SK-N-SH (cell line): Measurements from ENCODE around the gene KCNK18. TPM values are rescaled to one million over a fixed set of nuclear protein-coding genes. Genes with fewer than 3 reads are reported as not detected.

Experiments
- CTCF ChIA-PET: fragments of 300-600, 350-600 bp; formaldehyde crosslinking; extraction: SDS; loops from one replicate; lab custom pipeline; 2021; lab: Yijun Ruan, JAX
- POLR2A ChIA-PET: fragments of 350-600 bp; sonication (Branson Sonifier 250); formaldehyde crosslinking; extraction: SDS; loops from one replicate; lab custom pipeline; 2020; ENCODE audit warnings: antibody characterized with exemption, inconsistent platforms; lab: Yijun Ruan, JAX
- DNase-seq: peaks from one replicate; pipeline ENCODE4 v3.0.0; 2012
- H2AFZ ChIP-seq: fragments of 200-600 bp; sonication (generic); 2 replicates; pipeline ENCODE4 v1.8.1; 2016; ENCODE audit warnings: antibody characterized with exemption, mild to moderate bottlenecking, low read depth
- H3F3A ChIP-seq: fragments of 200-600 bp; sonication (generic); replicated peaks from 2 replicates; pipeline ENCODE3; 2016; ENCODE audit warnings: antibody characterized with exemption, mild to moderate bottlenecking; ENCODE audit not compliant: insufficient read depth
- H3K27ac ChIP-seq, 2 experiments: fragments of 200-500 bp in 1 of 2; fragments of 200-600 bp in 1 of 2; sonication (Bioruptor generic) in 1 of 2; sonication (generic), shearing (Covaris generic) in 1 of 2; 2 replicates each; pipeline versions ENCODE4 v1.5.1 to v1.6.1; 2014 to 2016; ENCODE audit warnings: low read depth in 2 of 2, inconsistent platforms in 1 of 2, low read length in 1 of 2, mild to moderate bottlenecking in 1 of 2, mixed read lengths in 1 of 2
- H3K27me3 ChIP-seq: fragments of 200-600 bp; sonication (generic), shearing (Covaris generic); 2 replicates; pipeline ENCODE4 v1.6.1; 2016; ENCODE audit warnings: mixed run types; ENCODE audit not compliant: insufficient read depth
- H3K36me3 ChIP-seq, 2 experiments: fragments of 200-500 bp in 1 of 2; fragments of 200-600 bp in 1 of 2; sonication (Bioruptor generic) in 1 of 2; sonication (generic) in 1 of 2; replicated peaks in 1 of 2; 2 replicates each; pipeline versions ENCODE3 to v1.5.1; 2014 to 2016; ENCODE audit warnings: low read length in 1 of 2, mild to moderate bottlenecking in 1 of 2; ENCODE audit not compliant: insufficient read depth in 2 of 2, control insufficient read depth in 1 of 2
- H3K4me1 ChIP-seq, 2 experiments: fragments of 200-500 bp in 1 of 2; fragments of 200-600 bp in 1 of 2; sonication (Bioruptor generic) in 1 of 2; sonication (generic), shearing (Covaris generic) in 1 of 2; 2 replicates each; pipeline versions ENCODE4 v1.5.1 to v1.6.1; 2014 to 2016; ENCODE audit warnings: low read depth in 1 of 2, low read length in 1 of 2, mixed run types in 1 of 2; ENCODE audit not compliant: insufficient read depth in 2 of 2, control insufficient read depth in 1 of 2
- H3K4me2 ChIP-seq: fragments of 200-600 bp; sonication (generic), shearing (Covaris generic); 2 replicates; pipeline ENCODE4 v1.6.1; 2017; ENCODE audit warnings: mixed run types
- H3K4me3 ChIP-seq, 2 experiments: fragments of 200-500 bp in 1 of 2; fragments of 200-600 bp in 1 of 2; sonication (Bioruptor generic) in 1 of 2; sonication (generic), shearing (Covaris generic) in 1 of 2; 2 replicates each; pipeline versions ENCODE4 v1.5.1 to v1.8.1; 2014 to 2016; ENCODE audit warnings: low read depth in 2 of 2, inconsistent platforms in 1 of 2, low read length in 1 of 2, mild to moderate bottlenecking in 1 of 2, mixed read lengths in 1 of 2, moderate library complexity in 1 of 2
- H3K79me2 ChIP-seq: fragments of 200-600 bp; sonication (generic); 2 replicates; pipeline ENCODE4 v1.8.1; 2017; ENCODE audit warnings: mild to moderate bottlenecking; ENCODE audit not compliant: insufficient read depth
- H3K9ac ChIP-seq: fragments of 200-600 bp; sonication (generic); 2 replicates; pipeline ENCODE4 v1.6.1; 2017; ENCODE audit warnings: mixed run types
- H3K9me2 ChIP-seq: fragments of 200-600 bp; sonication (generic); 2 replicates; pipeline ENCODE4 v1.6.1; 2017; ENCODE audit warnings: mixed run types
- H3K9me3 ChIP-seq: fragments of 200-600 bp; sonication (generic); 2 replicates; pipeline ENCODE4 v1.6.1; 2017; ENCODE audit warnings: mixed run types, mild to moderate bottlenecking, moderate library complexity
- H4K20me1 ChIP-seq: fragments of 200-600 bp; sonication (generic); 2 replicates; pipeline ENCODE4 v1.6.1; 2017; ENCODE audit warnings: mild to moderate bottlenecking, mixed run types; ENCODE audit not compliant: insufficient read depth
- CHD2 ChIP-seq: fragments of 150-350 bp; IDR thresholded peaks from 2 replicates; pipeline ENCODE4 v1.6.1; 2018; ENCODE audit warnings: low read length; ENCODE audit not compliant: partially characterized antibody
- ELF1 ChIP-seq: IDR thresholded peaks from 2 replicates; pipeline ENCODE4 v1.4.0; 2012
- FOSL2 ChIP-seq: IDR thresholded peaks from 2 replicates; pipeline ENCODE4 v1.4.0; 2012; ENCODE audit warnings: low read depth, mild to moderate bottlenecking, moderate library complexity, borderline replicate concordance
- GABPA ChIP-seq: IDR thresholded peaks from 2 replicates; pipeline ENCODE4 v1.4.0; 2012; ENCODE audit warnings: low read depth, mild to moderate bottlenecking
- IRF3 ChIP-seq: fragments of 150-350 bp; IDR thresholded peaks from 2 replicates; pipeline ENCODE4 v1.6.1; 2016; ENCODE audit warnings: mild to moderate bottlenecking, low read depth, low read length
- MAX ChIP-seq: IDR thresholded peaks from 2 replicates; pipeline ENCODE4 v1.4.0; 2012; ENCODE audit warnings: low read depth
- MEF2A ChIP-seq: IDR thresholded peaks from 2 replicates; pipeline ENCODE4 v1.4.0; 2012; ENCODE audit warnings: low read depth, borderline replicate concordance
- NFIC ChIP-seq: IDR thresholded peaks from 2 replicates; pipeline ENCODE4 v1.4.0; 2012; ENCODE audit warnings: borderline replicate concordance
- POLR2AphosphoS5 ChIP-seq: IDR thresholded peaks from 2 replicates; pipeline ENCODE4 v1.6.1; 2012; ENCODE audit warnings: low read depth, low read length
- RAD21 ChIP-seq: IDR thresholded peaks from 2 replicates; pipeline ENCODE4 v1.6.1; 2012; ENCODE audit warnings: mild to moderate bottlenecking, low read length
- REST ChIP-seq: IDR thresholded peaks from 2 replicates; pipeline ENCODE4 v1.6.1; 2012; ENCODE audit warnings: mild to moderate bottlenecking, low read depth, low read length, moderate library complexity
- SMC3 ChIP-seq: IDR thresholded peaks from 2 replicates; pipeline ENCODE4 v1.6.1; 2012; ENCODE audit warnings: low read depth, low read length, improper control_type of control experiment
- TCF12 ChIP-seq: IDR thresholded peaks from 2 replicates; pipeline ENCODE4 v1.4.0; 2012
- USF2 ChIP-seq: fragments of 150-350 bp; IDR thresholded peaks from 2 replicates; pipeline ENCODE4 v1.6.1; 2017; ENCODE audit warnings: antibody characterized with exemption, low read length, low read depth, borderline replicate concordance
- YY1 ChIP-seq: IDR thresholded peaks from 2 replicates; pipeline ENCODE4 v1.4.0; 2012; ENCODE audit warnings: low read depth, mild to moderate bottlenecking
- WGBS: methylation state at CpG from one replicate; pipeline ENCODE4 v1.1.6; 2017; ENCODE audit warnings: low lambda C conversion rate; 5-methylcytosine and 5-hydroxymethylcytosine counted together
- polyA plus RNA-seq, 3 experiments: library from polyadenylated mRNA; depleted of rRNA; stranded (reverse); fragments of >200 nt; gene quantifications; 2 replicates each; pipeline ENCODE4 v1.2.3, GENCODE V29; 2012
- small RNA-seq, 7 experiments: library from RNA; depleted of rRNA; stranded (forward); fragments of <200 nt; gene quantifications; one replicate each; pipeline ENCODE3, GENCODE V24; 2012

Gene KCNK18
- polyA plus RNA-seq, 1 of the 3 experiments (the other 2 are of a cell fraction) = not detected

GRCh38 chr10:117259279-117259678 lies 62.0 kb downstream of the KCNK18 start:
- ChIA-PET POLR2A (no interaction called here), CTCF (interaction anchor here (1.0 to 2.3 kb wide), 3 partner anchors 20 to 60 kb away, joined by 3 to 9 read pairs (median 3); no protein-coding TSS in a partner anchor)
- Histone ChIP-seq H3K9me3 (no peaks in the 10 kb centered on the region), H3K27me3 (no peaks in the 10 kb centered on the region; the same call in 1 of the 2 replicates), H3K79me2 (no peaks in the 10 kb centered on the region), H3K27ac (no peak overlapping the region), H3K4me2 (no peak overlapping the region), H3F3A (no peaks in the 10 kb centered on the region), H3K9me2 (no peaks in the 10 kb centered on the region), H3K4me3 (no peak overlapping the region), H4K20me1 (no peaks in the 10 kb centered on the region), H3K36me3 (no peaks in the 10 kb centered on the region), H3K4me1 (peaks cover 0 to 18% of the 10 kb centered on the region in 2 experiments; a peak in 1 of 4 replicates)
- 45% methylated on average over 3 of the region's 3 CpGs for WGBS
- no peak for DNase-seq
- TF ChIP-seq IRF3 (no peak), CHD2 (no peak), USF2 (no peak), TCF12 (no peak), GABPA (no peak), REST (no peak), FOSL2 (no peak), ELF1 (no peak), SMC3 (no peak), NFIC (no peak), MEF2A (no peak), YY1 (no peak), MAX (no peak), RAD21 (no peak), POLR2AphosphoS5 (no peak)
- TF ChIP-seq, all 33 proteins: peak for 0
- H3K9ac ChIP-seq = no peak overlapping the region
- no peak overlapping the region for H2AFZ ChIP-seq

Small RNA genes lying within 50 kb of the gene (small RNA-seq; reads per million reads assigned to genes)
- 0 to 0.11 (median 0) reads per million in 7 experiments for gene MIR3663

Other genes with a start within 250 kb of the KCNK18 start
- gene SHTN1, start 192.3 kb upstream of the KCNK18 start, polyA plus RNA-seq (2012; rRNA removed) = 5.2 and 6.6 TPM in 2 replicates
- not detected in 2 replicates for gene VAX1, start 59.2 kb upstream of the KCNK18 start, polyA plus RNA-seq (2012; rRNA removed)
- 0.02 TPM in 1 of 2 replicates, not detected in the other for gene SLC18A2, start 43.6 kb downstream of the KCNK18 start, polyA plus RNA-seq (2012; rRNA removed)
- gene PDZD8, start 178.0 kb downstream of the KCNK18 start, polyA plus RNA-seq (2012; rRNA removed) = 6.6 and 8.4 TPM in 2 replicates